GM13977 (cell line): ENCODE measurements around the gene PHACTR1.

Source experiments
- DNase-seq: peaks from one replicate; pipeline ENCODE4 v3.0.0; 2012; ENCODE audit warnings: low spot score
- CTCF ChIP-seq: IDR thresholded peaks from 2 replicates; pipeline ENCODE4 v1.5.1; 2012; ENCODE audit warnings: mild to moderate bottlenecking, control low read depth; ENCODE audit not compliant: insufficient read depth; ENCODE audit errors: extremely low read depth, missing control alignments
- in situ Hi-C: fragments of 300-500 bp; cut with MboI; formaldehyde crosslinking; loops from one replicate; pipeline ENCODE4 v1.12.0; 2022; ENCODE audit warnings: low sequenced_read_pairs, low pct_unique_long_range_greater_than_20kb, mixed read lengths, inconsistent platforms; ENCODE audit not compliant: unreplicated experiment

The PHACTR1 gene

GRCh38 chr6:12951415-12951814 lies 234.8 kb downstream of the PHACTR1 start:
- in situ Hi-C loops, result no loop called here
- no peak for DNase-seq
- TF ChIP-seq CTCF, result no peak

GRCh38 chr6:12952318-12952717 lies 235.8 kb downstream of the PHACTR1 start:
- in situ Hi-C loops, result no loop called here
- DNase-seq, result no peak
- TF ChIP-seq CTCF, result no peak

- DNase-seq, result no peak
- in situ Hi-C loops, result no loop called here
- TF ChIP-seq CTCF, result no peak
These were observed 239.4 kb downstream of the PHACTR1 start for GRCh38 chr6:12955956-12956355.

- no peak for TF ChIP-seq CTCF
- in situ Hi-C loops, result no loop called here
- no peak for DNase-seq
These were observed 240.4 kb downstream of the PHACTR1 start for GRCh38 chr6:12956991-12957320.

- TF ChIP-seq CTCF, result no peak
- in situ Hi-C loops, result no loop called here
- DNase-seq, result no peak
These were observed 240.9 kb downstream of the PHACTR1 start for GRCh38 chr6:12957321-12958051.

GRCh38 chr6:12958052-12958706 lies 241.6 kb downstream of the PHACTR1 start:
- no peak for TF ChIP-seq CTCF
- in situ Hi-C loops, result no loop called here
- DNase-seq, result no peak
